Keratinocyte (primary cell): ENCODE measurements around the gene LMNTD2. TPM values are rescaled to one million over a fixed set of nuclear protein-coding genes. Genes with fewer than 3 reads are reported as not detected.
A peak's percentile ranks its signal among the peaks of the same experiment; 100 is the strongest.

Experiments used
- DNase-seq: peaks from one replicate; pipeline ENCODE4 v3.0.0-alpha.2; 2011; ENCODE audit warnings: low read depth, missing footprints, low spot score
- FAIRE-seq: peaks from 2 replicates; lab custom pipeline; 2011; peaks lifted over from hg19 to GRCh38; lab: Jason Lieb, UNC
- H2AFZ ChIP-seq: 2 replicates; pipeline ENCODE4 v1.6.0; 2012; ENCODE audit warnings: low read length, control low read depth, inconsistent platforms; ENCODE audit not compliant: control insufficient read depth
- H3K27ac ChIP-seq: 2 replicates; pipeline ENCODE4 v1.5.1; 2011; ENCODE audit warnings: low read length; ENCODE audit not compliant: control insufficient read depth, insufficient read depth
- H3K27me3 ChIP-seq: 3 replicates; pipeline ENCODE4 v1.6.0; 2011; ENCODE audit warnings: low read length; ENCODE audit not compliant: control insufficient read depth, insufficient read depth; ENCODE audit errors: extremely low read depth
- H3K36me3 ChIP-seq, 2 experiments: 2 replicates in 1 of 2; 3 replicates in 1 of 2; pipeline ENCODE4 v1.5.1; 2011; ENCODE audit warnings: low read length in 2 of 2, mild to moderate bottlenecking in 1 of 2; ENCODE audit not compliant: control insufficient read depth in 2 of 2, insufficient read depth in 2 of 2; ENCODE audit errors: extremely low read depth in 1 of 2
- H3K4me1 ChIP-seq: 3 replicates; pipeline ENCODE4 v1.5.1; 2011; ENCODE audit warnings: low read length; ENCODE audit not compliant: control insufficient read depth, insufficient read depth; ENCODE audit errors: extremely low read depth
- H3K4me2 ChIP-seq: 3 replicates; pipeline ENCODE4 v1.6.0; 2011; ENCODE audit warnings: low read depth, low read length; ENCODE audit not compliant: control insufficient read depth, insufficient read depth; ENCODE audit errors: extremely low read depth
- H3K4me3 ChIP-seq, 3 experiments: fragments of 200-600 bp in 1 of 3; sonication (generic) in 1 of 3; 2 replicates in 2 of 3; 3 replicates in 1 of 3; pipeline ENCODE4 v1.5.1; 2011 to 2016; ENCODE audit warnings: low read length in 3 of 3, mild to moderate bottlenecking in 3 of 3, control low read depth in 2 of 3, inconsistent platforms in 1 of 3, low read depth in 1 of 3, mixed read lengths in 1 of 3, mixed run types in 1 of 3, moderate library complexity in 1 of 3; ENCODE audit not compliant: control insufficient read depth in 2 of 3, insufficient read depth in 2 of 3; ENCODE audit errors: extremely low read depth in 1 of 3
- H3K79me2 ChIP-seq: 2 replicates; pipeline ENCODE4 v1.6.0; 2012; ENCODE audit warnings: low read length; ENCODE audit not compliant: control insufficient read depth, insufficient read depth
- H3K9ac ChIP-seq: 3 replicates; pipeline ENCODE4 v1.6.0; 2011; ENCODE audit warnings: low read length; ENCODE audit not compliant: control insufficient read depth, insufficient read depth; ENCODE audit errors: extremely low read depth
- H3K9me1 ChIP-seq: 3 replicates; pipeline ENCODE4 v1.6.0; 2011; ENCODE audit warnings: low read length; ENCODE audit not compliant: control insufficient read depth, insufficient read depth; ENCODE audit errors: extremely low read depth
- H3K9me3 ChIP-seq: 2 replicates; pipeline ENCODE4 v1.5.1; 2012; ENCODE audit warnings: low read depth, low read length; ENCODE audit not compliant: control insufficient read depth
- H4K20me1 ChIP-seq: 3 replicates; pipeline ENCODE4 v1.6.0; 2011; ENCODE audit warnings: low read length; ENCODE audit not compliant: control insufficient read depth, insufficient read depth; ENCODE audit errors: extremely low read depth
- EZH2 ChIP-seq: IDR thresholded peaks from one replicate; pipeline ENCODE4 v1.6.1; 2012; ENCODE audit warnings: inconsistent platforms, mild to moderate bottlenecking, low read length, moderate library complexity
- dilution Hi-C: fragments of 300-500 bp; cut with MboI; formaldehyde crosslinking; loops from one replicate; pipeline ENCODE4 v1.7.0; 2020; ENCODE audit warnings: low sequenced_read_pairs; ENCODE audit not compliant: extremely low pct_ligation_motif_present
- polyA plus RNA-seq, 5 experiments: library from polyadenylated mRNA; depleted of rRNA in 3 of 5; stranded (reverse) in 3 of 5; stranded (forward) in 1 of 5; unstranded in 1 of 5; fragments of >200 nt; gene quantifications; 1 replicate in 1 of 5; 2 replicates in 3 of 5; 3 replicates in 1 of 5; pipeline versions ENCODE4 v1.2.1 to v1.2.3, GENCODE V29; 2011 to 2012; ENCODE audit warnings: missing spikeins in 2 of 5, low read depth in 1 of 5, low replicate concordance in 1 of 5
- TF ChIP-seq, protein P1 (sequence below), 3 experiments: IDR thresholded peaks in 1 of 3; conservative IDR thresholded peaks in 1 of 3; optimal IDR thresholded peaks in 1 of 3; 2 replicates in 2 of 3; 3 replicates in 1 of 3; pipeline versions ENCODE3 to v1.5.1; 2011; ENCODE audit warnings: low read length in 3 of 3, mild to moderate bottlenecking in 3 of 3, moderate library complexity in 2 of 3, control low read depth in 1 of 3, inconsistent platforms in 1 of 3; ENCODE audit not compliant: insufficient read depth in 2 of 3; ENCODE audit errors: extremely low read depth in 1 of 3

Gene LMNTD2
- polyA plus RNA-seq, 1 donor (not counting 4 experiments of a cell fraction or from before 2014, with no cell fraction given): 1.2 TPM

GRCh38 chr11:575996-576768 lies 15.6 kb upstream of the LMNTD2 start, which contains the start of gene PHRF1:
Gene PHRF1, plus strand, starts transcription at chr11:576470. Its CDS starts 5,043 bp downstream, at chr11:581513.
- H3K36me3 ChIP-seq: peaks cover 4 to 7% of the 10 kb centered on the region in 2 experiments
- peaks cover 8% of the 10 kb centered on the region for H3K9me1 ChIP-seq
- peak within 1 kb of the TSS; percentile 78 to 97 (median 96) for H3K4me3 ChIP-seq
- dilution Hi-C loops: no loop called here
- H3K4me1 ChIP-seq: peaks cover 37% of the 10 kb centered on the region
- H3K27ac ChIP-seq: peak within 1 kb of the TSS; percentile 98
- H4K20me1 ChIP-seq: peaks cover 37% of the 10 kb centered on the region
- no peak for FAIRE-seq
- peak within 1 kb of the TSS; percentile 96 for H2AFZ ChIP-seq
- TF ChIP-seq EZH2: no peak
- TF ChIP-seq, protein P1, sequence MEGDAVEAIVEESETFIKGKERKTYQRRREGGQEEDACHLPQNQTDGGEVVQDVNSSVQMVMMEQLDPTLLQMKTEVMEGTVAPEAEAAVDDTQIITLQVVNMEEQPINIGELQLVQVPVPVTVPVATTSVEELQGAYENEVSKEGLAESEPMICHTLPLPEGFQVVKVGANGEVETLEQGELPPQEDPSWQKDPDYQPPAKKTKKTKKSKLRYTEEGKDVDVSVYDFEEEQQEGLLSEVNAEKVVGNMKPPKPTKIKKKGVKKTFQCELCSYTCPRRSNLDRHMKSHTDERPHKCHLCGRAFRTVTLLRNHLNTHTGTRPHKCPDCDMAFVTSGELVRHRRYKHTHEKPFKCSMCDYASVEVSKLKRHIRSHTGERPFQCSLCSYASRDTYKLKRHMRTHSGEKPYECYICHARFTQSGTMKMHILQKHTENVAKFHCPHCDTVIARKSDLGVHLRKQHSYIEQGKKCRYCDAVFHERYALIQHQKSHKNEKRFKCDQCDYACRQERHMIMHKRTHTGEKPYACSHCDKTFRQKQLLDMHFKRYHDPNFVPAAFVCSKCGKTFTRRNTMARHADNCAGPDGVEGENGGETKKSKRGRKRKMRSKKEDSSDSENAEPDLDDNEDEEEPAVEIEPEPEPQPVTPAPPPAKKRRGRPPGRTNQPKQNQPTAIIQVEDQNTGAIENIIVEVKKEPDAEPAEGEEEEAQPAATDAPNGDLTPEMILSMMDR (optimal IDR thresholded peaks at IDR 0.05 in 1 of 3, IDR thresholded peaks at IDR 0.05 in 1 of 3, conservative IDR thresholded peaks at IDR 0.05 in 1 of 3; ENCODE audit: extremely low read depth in 1 of 3, insufficient read depth in 2 of 3, low read length in 3 of 3): no peak
- no peaks in the 10 kb centered on the region for H3K9me3 ChIP-seq
- H3K27me3 ChIP-seq: no peaks in the 10 kb centered on the region
- peak within 1 kb of the TSS; percentile 99 for H3K9ac ChIP-seq
- H3K4me2 ChIP-seq: peak within 1 kb of the TSS; percentile 97
- peak; percentile 50 for DNase-seq
- H3K79me2 ChIP-seq: peaks cover 45% of the 10 kb centered on the region

DNA sequence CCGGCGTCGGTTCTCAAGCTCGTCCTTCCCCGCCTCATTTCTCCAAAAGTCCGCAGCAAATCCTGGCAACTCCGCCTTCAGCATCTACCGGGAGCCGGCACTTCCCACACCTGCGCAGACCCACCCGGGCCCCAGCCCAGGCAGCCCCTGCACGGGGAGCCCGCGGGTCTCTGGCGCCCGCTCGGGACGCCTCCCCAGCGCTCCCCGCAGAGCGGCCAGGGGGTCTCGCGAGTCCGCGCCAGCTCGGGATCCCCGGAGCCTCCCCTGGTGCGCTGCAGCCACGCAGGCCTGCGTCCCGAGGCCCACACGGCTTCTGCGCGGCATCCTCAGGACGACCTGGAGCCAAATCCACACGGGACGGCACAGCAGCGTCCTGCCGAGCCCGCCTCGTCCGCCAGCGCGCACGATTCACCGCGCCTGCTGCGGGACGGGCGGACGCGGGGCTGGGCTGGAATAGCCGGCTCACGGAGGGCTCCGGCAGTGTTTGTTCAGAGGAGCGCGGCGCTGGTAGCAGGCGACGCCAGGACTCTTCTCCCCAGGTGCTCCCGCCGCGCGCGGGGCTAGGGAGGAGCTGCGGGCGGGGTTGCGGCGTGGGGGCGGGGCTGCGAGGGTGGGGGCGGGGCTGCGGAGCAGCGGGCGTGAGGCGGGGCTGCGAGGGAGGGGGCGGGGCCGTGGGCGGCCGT lies 14.9 kb upstream of the LMNTD2 start:
- Histone ChIP-seq H4K20me1 (peaks cover 34% of the 10 kb centered on the region), H3K36me3 (peaks cover 4% of the 10 kb centered on the region in 2 experiments), H3K9me3 (no peaks in the 10 kb centered on the region), H3K79me2 (peaks cover 38% of the 10 kb centered on the region), H3K27me3 (no peaks in the 10 kb centered on the region), H3K9me1 (peaks cover 8% of the 10 kb centered on the region), H3K4me3 (peak overlapping the region; percentile 54 to 73 (median 68)), H3K4me2 (peak overlapping the region; percentile 89), H3K4me1 (peaks cover 37% of the 10 kb centered on the region), H3K27ac (no peak overlapping the region), H3K9ac (peak overlapping the region; percentile 58), H2AFZ (peak overlapping the region; percentile 80)
- dilution Hi-C loops: no loop called here
- no peak for TF ChIP-seq EZH2
- TF ChIP-seq, protein P1 (optimal IDR thresholded peaks at IDR 0.05 in 1 of 3, IDR thresholded peaks at IDR 0.05 in 1 of 3, conservative IDR thresholded peaks at IDR 0.05 in 1 of 3; ENCODE audit: extremely low read depth in 1 of 3, insufficient read depth in 2 of 3, low read length in 3 of 3): no peak
- DNase-seq (no peak), FAIRE-seq (no peak)
